ENCODE results near the gene POF1B. TPM values are rescaled to one million over a fixed set of nuclear protein-coding genes. Genes with fewer than 3 reads are reported as not detected.

Gene POF1B
- total RNA-seq (13.1 TPM), polyA plus RNA-seq (ENCODE audit: insufficient read depth, low read depth, low replicate concordance) (0.62 TPM)
- long read RNA-seq, donor 1 = 0 reads
- long read RNA-seq, donor 2, partial matches to known transcripts = 0 of 1 reads
- long read RNA-seq, donor 2, other reads (novel, unspliced or antisense) = 0 of 1 reads
- long read RNA-seq, donor 3 = 0 reads
- long read RNA-seq, donor 4 = 0 reads
- long read RNA-seq, donor 5 = 0 reads
- long read RNA-seq, donor 6 = 0 reads
- long read RNA-seq, donor 7, transcript POF1B-201 (17 exons, 3,941 nt) = major isoform, 10 of 18 reads
- long read RNA-seq, donor 7, partial matches to known transcripts = 6 of 18 reads
- long read RNA-seq, donor 7, other reads (novel, unspliced or antisense) = 2 of 18 reads
- long read RNA-seq, donor 8 = 0 reads
- long read RNA-seq, donor 9 = 0 reads
- long read RNA-seq, donor 10 = 0 reads

- no peak within 1 kb of the TSS for H3K9ac ChIP-seq (ENCODE audit: low read length in 3 of 3)
- no peaks in the 10 kb centered on the region for H3K9me3 ChIP-seq (ENCODE audit: control insufficient read depth in 2 of 3, insufficient read depth in 1 of 3, low read length in 3 of 3)
- DNase-seq (no peak), FAIRE-seq (no peak)
- H3K27me3 ChIP-seq (ENCODE audit: control insufficient read depth, insufficient read depth, low read length) = no peaks in the 10 kb centered on the region
- no peak within 1 kb of the TSS for H3K4me3 ChIP-seq (ENCODE audit: low read length in 3 of 3)
- H3K4me1 ChIP-seq (ENCODE audit: control insufficient read depth in 2 of 3, insufficient read depth in 2 of 3, low read depth in 1 of 3, low read length in 3 of 3) = no peaks in the 10 kb centered on the region
- intact Hi-C loops (cut with DNase I) = no loop called here
- H3K36me3 ChIP-seq (ENCODE audit: control insufficient read depth in 2 of 3, insufficient read depth in 3 of 3, low read length in 3 of 3) = no peaks in the 10 kb centered on the region
- H3K27ac ChIP-seq (ENCODE audit: low read depth in 2 of 2, low read length in 2 of 2) = no peak within 1 kb of the TSS
- no peak for TF ChIP-seq CTCF (IDR thresholded peaks at IDR 0.05; ENCODE audit: borderline replicate concordance, extremely low read depth, insufficient read depth)
These were observed at the start of gene POF1B for GRCh38 chrX:85379174-85379907. POF1B (minus strand) TSS chrX:85379665; CDS start chrX:85379454, 211 bp downstream.

DNA sequence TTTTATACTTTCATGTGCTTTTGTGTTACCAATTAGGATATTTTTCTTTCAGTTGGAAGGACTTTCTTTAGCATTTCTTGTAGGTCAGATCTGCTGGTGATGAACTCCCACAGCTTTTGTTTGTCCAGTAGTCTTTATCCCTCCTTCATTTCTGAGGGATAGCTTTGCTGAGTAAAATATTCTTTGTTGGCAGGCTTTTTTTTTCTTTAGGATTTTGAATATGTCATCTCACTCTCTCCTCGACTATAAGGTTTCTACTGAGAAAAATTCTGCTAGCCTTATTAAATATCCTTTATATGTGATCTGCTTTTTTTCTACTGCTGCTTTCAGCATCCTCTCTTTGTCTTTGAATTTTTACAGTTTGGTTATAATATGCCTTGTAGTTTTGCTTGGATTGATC, 49.6 kb upstream of the POF1B start:
- no peaks in the 10 kb centered on the region for H3K4me1 ChIP-seq (ENCODE audit: control insufficient read depth in 2 of 3, insufficient read depth in 2 of 3, low read depth in 1 of 3, low read length in 3 of 3)
- H3K36me3 ChIP-seq (ENCODE audit: control insufficient read depth in 2 of 3, insufficient read depth in 3 of 3, low read length in 3 of 3) = no peaks in the 10 kb centered on the region
- peaks cover 0 to 4% (median 0%) of the 10 kb centered on the region in 3 donors for H3K9me3 ChIP-seq (ENCODE audit: control insufficient read depth in 2 of 3, insufficient read depth in 1 of 3, low read length in 3 of 3)
- TF ChIP-seq CTCF (IDR thresholded peaks at IDR 0.05; ENCODE audit: borderline replicate concordance, extremely low read depth, insufficient read depth) = no peak
- H3K9ac ChIP-seq (ENCODE audit: low read length in 3 of 3) = no peak overlapping the region
- DNase-seq (no peak), FAIRE-seq (no peak)
- no peak overlapping the region for H3K27ac ChIP-seq (ENCODE audit: low read depth in 2 of 2, low read length in 2 of 2)
- H3K4me3 ChIP-seq (ENCODE audit: low read length in 3 of 3) = no peak overlapping the region
- H3K27me3 ChIP-seq (ENCODE audit: control insufficient read depth, insufficient read depth, low read length) = no peaks in the 10 kb centered on the region
- intact Hi-C loops (cut with DNase I) = no loop called here

DNA sequence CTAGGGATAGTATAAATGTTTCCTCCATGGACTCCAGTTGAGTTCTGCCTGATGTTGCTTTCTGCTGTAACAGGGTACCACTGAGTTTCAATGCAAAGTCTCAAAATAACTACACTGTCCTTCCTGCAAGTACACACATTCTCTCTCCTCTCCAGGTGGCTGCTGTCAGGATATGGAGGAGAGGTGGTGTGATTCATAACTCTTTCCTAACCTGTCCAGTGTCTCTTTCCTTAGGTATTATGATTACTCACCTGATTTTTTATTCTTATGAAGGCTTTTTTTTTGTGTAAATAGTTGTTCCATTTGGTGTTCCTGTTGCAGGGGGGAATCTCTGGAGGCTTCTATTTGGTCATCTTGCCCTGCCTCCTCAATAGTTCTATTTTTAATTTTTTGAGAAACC, 39.8 kb upstream of the POF1B start:
- no peak overlapping the region for H3K4me3 ChIP-seq (ENCODE audit: low read length in 3 of 3)
- no peaks in the 10 kb centered on the region for H3K9me3 ChIP-seq (ENCODE audit: control insufficient read depth in 2 of 3, insufficient read depth in 1 of 3, low read length in 3 of 3)
- intact Hi-C loops (cut with DNase I) = no loop called here
- TF ChIP-seq CTCF (IDR thresholded peaks at IDR 0.05; ENCODE audit: borderline replicate concordance, extremely low read depth, insufficient read depth) = no peak
- no peaks in the 10 kb centered on the region for H3K27me3 ChIP-seq (ENCODE audit: control insufficient read depth, insufficient read depth, low read length)
- no peak overlapping the region for H3K27ac ChIP-seq (ENCODE audit: low read depth in 2 of 2, low read length in 2 of 2)
- H3K36me3 ChIP-seq (ENCODE audit: control insufficient read depth in 2 of 3, insufficient read depth in 3 of 3, low read length in 3 of 3) = no peaks in the 10 kb centered on the region
- H3K4me1 ChIP-seq (ENCODE audit: control insufficient read depth in 2 of 3, insufficient read depth in 2 of 3, low read depth in 1 of 3, low read length in 3 of 3) = no peaks in the 10 kb centered on the region
- no peak overlapping the region for H3K9ac ChIP-seq (ENCODE audit: low read length in 3 of 3)
- DNase-seq (no peak), FAIRE-seq (no peak)
